Activated T-cell treated with anti-CD3 and anti-CD28 coated beads, Interleukin-2, amount 50 U/mL, for 48 hours (primary cell): ENCODE measurements around the gene EDNRB.
A peak's percentile ranks its signal among the peaks of the same experiment; 100 is the strongest.
"Not testable (repeated sequence)": the region's sequence is repeated elsewhere in the genome, so short reads cannot be mapped to it uniquely, and the experiment has no call there.

Source experiments
- DNase-seq, 2 experiments: peaks; one replicate each; pipeline ENCODE4 v3.0.0-alpha.2; 2020

EDNRB gene

DNA sequence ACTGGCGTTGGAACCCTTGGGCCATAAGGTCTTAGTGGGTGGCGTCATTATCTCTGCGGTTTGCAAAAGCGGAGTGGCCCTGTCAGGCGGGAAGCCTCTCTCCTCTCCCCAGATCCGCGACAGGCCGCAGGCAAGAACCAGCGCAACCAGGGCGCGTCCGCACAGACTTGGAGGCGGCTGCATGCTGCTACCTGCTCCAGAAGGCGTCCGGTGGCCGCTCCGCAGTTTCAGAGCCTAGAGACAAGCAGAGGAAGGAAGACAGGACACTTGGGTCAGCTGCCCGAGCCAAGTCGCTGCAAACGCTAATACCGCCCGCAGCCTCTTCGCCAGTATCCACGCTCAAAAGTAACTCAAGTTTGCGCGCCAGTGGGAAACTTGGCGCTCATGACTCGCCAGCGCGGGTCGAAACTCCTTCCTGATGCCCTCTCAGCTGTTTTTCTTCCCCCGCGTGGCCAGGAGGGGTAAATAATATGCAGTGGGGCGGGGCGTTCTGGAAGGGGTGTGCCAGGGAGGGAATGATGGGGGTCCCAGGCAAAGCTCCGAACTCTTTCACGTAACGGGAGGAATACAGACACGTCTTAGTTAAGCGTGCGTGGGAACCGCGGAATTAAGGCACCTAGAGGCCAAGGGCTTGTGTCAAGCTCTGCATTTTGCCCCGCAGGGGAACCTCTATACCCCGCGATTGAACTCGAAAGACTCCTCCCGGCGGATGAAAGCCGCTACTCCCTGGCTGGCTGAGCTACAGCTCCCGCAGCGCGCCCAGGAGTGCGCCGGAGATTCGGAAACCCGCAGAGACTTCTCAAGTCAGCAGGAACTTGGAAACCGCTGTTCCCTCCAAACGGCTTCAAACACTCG is at the start of gene EDNRB:
Gene EDNRB, minus strand, starts transcription at position 441 of the 855 bp plus-strand sequence. Its CDS starts 258 bp downstream, at position 183.
- peak; percentile 23 to 25 for DNase-seq

DNA sequence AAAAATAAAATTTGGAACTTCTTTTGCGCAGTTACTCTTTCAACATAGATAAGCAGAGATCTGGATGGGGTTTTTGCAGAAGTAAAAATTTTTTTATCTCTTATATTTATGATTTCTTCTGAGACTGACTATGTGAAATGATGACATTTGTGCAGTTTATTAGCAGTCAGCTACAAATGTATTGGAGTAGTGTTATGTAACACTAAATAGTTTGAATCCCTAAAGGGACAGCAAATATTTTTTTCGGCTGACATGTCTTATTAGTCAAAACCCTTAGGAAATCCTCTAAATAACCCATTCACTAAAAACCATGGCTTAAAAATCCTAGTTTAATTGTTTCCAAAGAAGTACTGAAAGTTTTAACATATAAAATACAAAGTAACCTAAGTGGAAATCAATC is 48.0 kb upstream of the EDNRB start:
- DNase-seq: no peak

DNA sequence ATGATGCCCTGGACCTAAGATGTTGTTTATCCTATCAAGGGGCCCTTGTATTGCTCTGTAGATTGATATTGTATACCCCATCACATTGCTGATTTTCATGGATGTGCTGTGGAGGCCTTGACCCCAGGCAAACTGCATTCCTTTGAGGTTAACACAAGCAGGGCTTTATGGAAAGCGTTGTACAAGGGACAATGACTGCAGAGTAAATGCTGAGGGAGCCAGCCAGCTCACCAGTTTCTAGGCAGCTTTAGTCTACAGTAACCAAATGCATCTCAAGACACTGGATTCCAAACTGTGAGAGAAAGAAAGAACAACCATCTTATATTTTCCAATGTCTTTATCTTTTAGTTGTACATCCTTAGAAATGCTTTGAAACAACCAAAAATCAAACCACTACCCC is 34.1 kb upstream of the EDNRB start:
- DNase-seq: no peak

GRCh38 chr13:77952276-77952675 is 33.6 kb upstream of the EDNRB start:
- no peak for DNase-seq

GRCh38 chr13:77946522-77946921 is 27.9 kb upstream of the EDNRB start:
- DNase-seq: no peak

DNA sequence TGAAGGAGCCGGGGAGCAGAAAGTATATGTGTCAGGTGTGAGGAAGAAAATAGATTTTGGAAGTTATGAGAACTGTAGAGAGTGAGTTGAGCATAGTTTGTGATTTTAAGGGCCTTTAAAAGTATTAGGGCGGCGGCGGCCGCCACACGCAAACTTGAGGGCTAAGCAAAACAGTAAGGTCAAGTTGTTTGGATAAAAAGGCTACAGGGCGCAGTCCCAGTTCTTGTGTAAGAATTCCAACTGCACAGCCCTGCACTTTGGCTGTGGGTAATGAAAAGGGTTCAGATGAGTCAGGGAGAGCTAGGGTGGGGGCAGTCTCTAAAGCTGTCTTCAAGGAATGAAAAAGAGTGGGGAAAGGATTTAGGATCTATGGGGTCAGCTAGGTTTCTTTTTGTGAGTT is 16.4 kb upstream of the EDNRB start:
- not testable (repeated sequence) for DNase-seq

DNA sequence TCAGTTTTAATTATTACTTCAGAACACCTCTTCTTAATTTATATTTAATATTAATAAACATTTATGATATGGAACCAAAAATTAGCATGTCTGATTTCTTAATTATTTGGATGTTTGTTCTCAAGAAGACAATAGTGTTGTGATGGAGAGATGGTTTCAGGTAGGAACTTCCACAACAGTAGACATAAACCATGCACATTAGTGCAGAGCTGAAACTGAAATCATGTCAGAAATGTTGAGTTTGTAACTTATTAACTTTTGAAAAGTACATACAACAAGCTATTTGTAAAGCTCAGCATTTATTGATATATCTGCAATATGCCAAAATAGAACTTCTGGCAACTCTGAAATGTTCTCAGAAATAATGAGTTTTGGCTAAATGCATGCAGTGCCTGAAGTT is 11.8 kb upstream of the EDNRB start:
- DNase-seq: no peak

DNA sequence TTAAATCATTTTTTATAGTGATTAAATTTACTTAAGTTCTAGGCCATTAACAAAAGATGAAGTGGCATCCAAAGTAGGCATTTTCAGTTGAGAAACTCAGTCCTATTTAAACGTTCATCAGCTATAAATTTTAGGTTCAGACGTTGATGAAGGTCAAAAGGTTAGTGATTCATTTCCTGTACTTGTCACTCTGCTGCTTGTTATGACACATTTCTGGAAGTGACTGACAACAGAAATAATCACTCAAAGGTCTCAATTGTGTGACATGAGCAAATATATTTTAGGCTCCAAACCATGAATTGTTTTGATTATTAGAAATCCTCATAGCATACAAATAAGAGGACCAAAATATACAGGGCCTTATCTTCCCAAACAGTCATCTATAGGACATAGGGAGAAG is 10.3 kb upstream of the EDNRB start:
- DNase-seq: no peak

GRCh38 chr13:77925616-77926015 is 7.0 kb upstream of the EDNRB start:
- DNase-seq: no peak

DNA sequence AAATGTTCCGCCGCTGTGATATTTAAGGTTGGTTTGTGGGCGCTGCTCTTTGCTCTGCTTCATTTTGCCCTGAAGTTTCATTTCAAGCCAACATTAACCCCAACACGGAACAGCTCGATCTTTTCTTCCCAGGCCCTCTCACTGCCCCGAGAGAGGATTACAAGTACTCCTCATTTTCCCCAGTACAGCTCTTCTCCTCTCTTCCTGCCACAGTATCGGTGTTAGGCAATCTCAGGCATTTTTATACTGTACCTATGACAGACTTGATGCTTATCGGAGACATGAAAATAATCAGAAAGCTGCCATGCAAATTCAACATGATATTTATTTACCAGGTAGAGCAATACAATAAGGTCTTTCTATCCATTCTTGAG is 1.3 kb upstream of the EDNRB start:
- DNase-seq: no peak

DNA sequence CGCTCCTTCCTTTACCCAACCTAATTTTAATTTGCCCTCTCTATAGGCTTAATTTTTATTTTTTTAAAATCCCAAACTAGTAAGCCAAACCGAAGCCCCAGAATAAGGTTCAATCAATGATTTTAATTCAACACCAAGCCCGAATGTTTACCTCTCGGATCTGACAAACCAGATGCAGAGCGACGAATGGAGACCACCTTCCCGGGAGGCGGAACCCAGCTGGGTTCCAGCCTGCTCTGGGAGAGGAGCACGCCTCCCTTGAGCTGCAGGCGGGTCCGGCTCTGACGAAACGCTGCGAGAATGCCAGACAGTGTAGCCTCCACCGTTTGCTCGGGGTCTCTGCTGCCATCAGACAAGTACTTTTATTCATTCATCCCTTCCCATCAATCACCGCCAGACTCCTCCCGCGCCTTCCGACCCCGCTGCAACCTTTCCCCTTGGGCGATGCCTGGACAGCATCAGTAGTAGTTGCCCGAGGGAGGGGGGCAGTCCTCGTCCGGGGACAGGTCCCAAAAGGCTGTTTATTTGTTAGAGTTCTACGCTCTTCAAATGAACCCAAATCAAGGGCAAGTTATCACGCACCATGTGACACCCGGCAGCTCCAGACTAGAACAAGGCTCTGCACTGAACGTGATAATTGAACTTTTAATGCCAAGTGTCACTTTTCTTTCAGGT is 752 bp upstream of the EDNRB start:
- DNase-seq: peak; percentile 15 to 19

- DNase-seq: no peak
Measured at GRCh38 chr13:77916488-77916887, 2.1 kb downstream of the EDNRB start.

GRCh38 chr13:77915686-77916085 is 2.9 kb downstream of the EDNRB start:
- DNase-seq: no peak

GRCh38 chr13:77913003-77913402 is 5.6 kb downstream of the EDNRB start:
- DNase-seq: no peak

GRCh38 chr13:77911751-77912150 is 6.9 kb downstream of the EDNRB start:
- no peak for DNase-seq

DNA sequence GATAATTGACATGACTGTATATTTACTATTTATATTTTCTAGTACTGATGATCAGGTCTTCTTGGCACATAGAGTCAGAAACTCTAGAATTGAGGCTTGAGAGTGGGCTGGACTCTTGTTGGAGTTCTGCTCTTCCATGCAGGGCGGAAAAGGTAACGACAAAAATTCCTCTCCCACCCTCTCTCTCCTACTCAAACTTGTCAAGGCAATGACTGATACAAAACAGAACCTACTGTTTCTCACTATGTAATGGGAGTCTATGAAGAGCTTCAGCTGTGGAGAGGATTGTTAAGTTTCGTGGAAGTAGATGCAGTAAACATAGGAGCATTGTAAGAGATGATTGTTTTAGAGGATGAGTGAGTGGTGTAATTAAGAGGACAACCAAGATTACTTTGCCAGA is 8.8 kb downstream of the EDNRB start:
- DNase-seq: no peak

GRCh38 chr13:77908531-77908930 is 10.1 kb downstream of the EDNRB start:
- no peak for DNase-seq

DNA sequence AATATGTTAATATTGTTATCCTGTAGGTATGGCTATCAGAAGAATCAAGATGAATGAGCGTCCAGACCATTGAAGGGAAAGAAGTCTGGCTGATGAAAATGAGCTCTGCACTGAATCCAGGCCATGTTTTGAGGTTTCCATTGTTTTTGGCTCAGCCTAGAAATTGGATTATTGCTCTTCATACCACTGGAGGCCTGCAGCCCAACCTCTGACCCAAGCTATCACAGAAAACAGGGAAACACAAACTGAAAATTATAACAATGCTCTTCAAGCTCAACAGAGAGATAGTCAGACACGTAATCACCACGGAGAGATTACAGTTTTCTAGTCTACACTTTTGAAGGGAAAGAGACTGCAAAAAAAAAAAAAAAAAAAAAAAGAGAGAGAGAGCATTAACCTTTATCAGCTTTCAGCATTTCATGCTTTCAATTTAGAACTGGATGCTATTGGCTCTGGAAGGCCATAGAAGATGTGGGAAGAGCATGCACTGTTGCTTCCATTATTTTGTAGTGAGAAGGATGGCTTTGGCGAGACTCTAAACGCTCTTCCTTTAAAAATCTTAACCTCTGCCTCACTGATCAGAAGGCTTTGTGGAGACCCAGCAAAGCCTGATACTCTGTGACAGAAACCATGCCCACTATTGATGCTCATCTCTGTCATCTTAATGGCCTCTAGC is 10.8 kb downstream of the EDNRB start:
- no peak for DNase-seq

GRCh38 chr13:77904031-77904430 is 14.6 kb downstream of the EDNRB start:
- DNase-seq: no peak

GRCh38 chr13:77903435-77903834 is 15.2 kb downstream of the EDNRB start:
- no peak for DNase-seq

DNA sequence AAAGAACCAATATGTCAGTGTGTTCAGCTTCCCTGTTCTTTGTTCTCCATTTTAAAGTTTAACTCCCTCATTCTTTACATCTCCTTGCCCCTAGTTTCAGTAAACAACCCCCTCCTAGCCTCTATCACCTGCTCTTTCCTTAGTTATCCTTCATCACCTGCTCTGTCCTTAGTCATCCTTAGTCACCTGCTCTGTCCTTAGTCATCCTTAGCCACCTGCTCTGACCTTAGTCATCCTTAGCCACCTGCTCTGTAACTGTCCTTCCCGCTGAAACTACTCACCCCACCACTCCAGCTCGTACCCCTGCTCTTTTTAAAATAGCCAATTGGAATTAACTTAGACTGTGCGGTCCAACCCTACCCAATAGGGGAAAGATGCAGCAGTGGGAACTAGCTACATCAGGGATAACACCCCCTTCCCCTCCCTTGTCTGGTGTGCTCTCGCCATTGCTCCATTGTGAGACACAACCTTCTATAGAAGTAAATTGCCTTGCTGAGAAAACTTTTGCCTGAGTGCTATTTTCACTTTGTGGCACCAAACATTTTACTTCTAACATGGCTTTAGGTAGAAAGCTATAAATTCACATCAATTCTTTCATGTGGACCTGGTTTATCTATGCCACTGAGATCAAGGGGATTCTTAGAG is 16.2 kb downstream of the EDNRB start:
- DNase-seq: no peak

- DNase-seq: no peak
Measured at GRCh38 chr13:77898097-77898496, 20.5 kb downstream of the EDNRB start.

GRCh38 chr13:77896977-77897376 is 21.7 kb downstream of the EDNRB start:
- DNase-seq: no peak
